Upper lobe of right lung (tissue), 1 donor: Measurements from ENCODE around the gene ROR1. TPM values are rescaled to one million over a fixed set of nuclear protein-coding genes. Genes with fewer than 3 reads are reported as not detected.

Source experiments
- ATAC-seq: fragments of 200-7000 bp; cut with Tn5 transposase; one replicate; pipeline ENCODE4 v1.9.1; 2020; ENCODE audit warnings: mild to moderate bottlenecking, moderate library complexity
- DNase-seq: peaks from one replicate; pipeline ENCODE4 v3.0.0-alpha.2; 2020
- H3K27ac ChIP-seq: fragments of 200-600 bp; one replicate; pipeline ENCODE4 v1.8.0; 2022
- H3K27me3 ChIP-seq: fragments of 200-600 bp; one replicate; pipeline ENCODE4 v1.8.0; 2022; ENCODE audit warnings: mild to moderate bottlenecking
- H3K36me3 ChIP-seq: fragments of 200-600 bp; one replicate; pipeline ENCODE4 v1.8.0; 2022
- H3K4me1 ChIP-seq: fragments of 200-600 bp; one replicate; pipeline ENCODE4 v1.8.0; 2022
- H3K4me3 ChIP-seq: fragments of 200-600 bp; one replicate; pipeline ENCODE4 v1.8.0; 2022; ENCODE audit warnings: mild to moderate bottlenecking
- H3K9me3 ChIP-seq: fragments of 200-600 bp; one replicate; pipeline ENCODE4 v1.8.0; 2022
- CTCF ChIP-seq: fragments of 200-600 bp; IDR thresholded peaks from one replicate; pipeline ENCODE4 v1.8.0; 2022; ENCODE audit warnings: antibody characterized with exemption
- intact Hi-C: fragments of 100-400 bp; cut with DNase I; formaldehyde crosslinking; loops from one replicate; pipeline ENCODE4 v1.11.0; 2022
- total RNA-seq: library from RNA; stranded (reverse); fragmentation: NEBNext Ultra II Directional; extraction: Animal tissue kit (Norgen Biotek cat#: 25700); gene quantifications from one replicate; pipeline ENCODE4 v1.2.1, GENCODE V29; 2021
- donor health status: DM: no; HTN: yes; CAD: no; lungs with severe emphysema.

ROR1 gene
- total RNA-seq, 1 donor from 2014 or later: 21.4 TPM

GRCh38 chr1:63799820-63800219, 26.0 kb downstream of the ROR1 start:
- TF ChIP-seq CTCF: no peak
- DNase-seq (no peak), ATAC-seq (no peak)
- Histone ChIP-seq H3K27me3 (no peaks in the 10 kb centered on the region), H3K4me3 (no peak overlapping the region), H3K36me3 (no peaks in the 10 kb centered on the region), H3K27ac (no peak overlapping the region), H3K4me1 (peaks cover 11% of the 10 kb centered on the region), H3K9me3 (no peaks in the 10 kb centered on the region)
- intact Hi-C loops: no loop called here

- no peak for TF ChIP-seq CTCF
- H3K27me3 ChIP-seq: no peaks in the 10 kb centered on the region
- H3K4me1 ChIP-seq: peaks cover 5% of the 10 kb centered on the region
- H3K36me3 ChIP-seq: no peaks in the 10 kb centered on the region
- H3K27ac ChIP-seq: no peak overlapping the region
- no peak for ATAC-seq
- DNase-seq: no peak
- intact Hi-C loops: no loop called here
- no peaks in the 10 kb centered on the region for H3K9me3 ChIP-seq
- no peak overlapping the region for H3K4me3 ChIP-seq
Measured at GRCh38 chr1:63802109-63802508, 28.3 kb downstream of the ROR1 start.

- Histone ChIP-seq H3K27me3 (no peaks in the 10 kb centered on the region), H3K4me3 (no peak overlapping the region), H3K9me3 (no peaks in the 10 kb centered on the region), H3K36me3 (no peaks in the 10 kb centered on the region), H3K27ac (no peak overlapping the region), H3K4me1 (no peaks in the 10 kb centered on the region)
- DNase-seq (no peak), ATAC-seq (no peak)
- intact Hi-C loops: no loop called here
- TF ChIP-seq CTCF: no peak
Measured at GRCh38 chr1:63804829-63805484, 31.1 kb downstream of the ROR1 start.

- Histone ChIP-seq H3K36me3 (no peaks in the 10 kb centered on the region), H3K4me3 (no peak overlapping the region), H3K27me3 (no peaks in the 10 kb centered on the region), H3K4me1 (no peaks in the 10 kb centered on the region), H3K27ac (no peak overlapping the region), H3K9me3 (no peaks in the 10 kb centered on the region)
- TF ChIP-seq CTCF: no peak
- DNase-seq: no peak
- no peak for ATAC-seq
- intact Hi-C loops: no loop called here
Measured at GRCh38 chr1:63807046-63807445, 33.2 kb downstream of the ROR1 start.

GRCh38 chr1:63810936-63811469, 37.2 kb downstream of the ROR1 start:
- TF ChIP-seq CTCF: no peak
- no peak overlapping the region for H3K4me3 ChIP-seq
- DNase-seq (no peak), ATAC-seq (no peak)
- peaks cover 4% of the 10 kb centered on the region for H3K4me1 ChIP-seq
- no peaks in the 10 kb centered on the region for H3K9me3 ChIP-seq
- no peaks in the 10 kb centered on the region for H3K27me3 ChIP-seq
- no peak overlapping the region for H3K27ac ChIP-seq
- intact Hi-C loops: no loop called here
- no peaks in the 10 kb centered on the region for H3K36me3 ChIP-seq
